ENCODE measurements around the gene SHLD3.

- TF ChIP-seq POLR2A (IDR thresholded peaks at IDR 0.05; ENCODE audit: low read depth, low read length) (no peak), TAF1 (IDR thresholded peaks at IDR 0.05; ENCODE audit: low read depth, low read length) (no peak), POLR2AphosphoS5 (IDR thresholded peaks at IDR 0.05; ENCODE audit: low read depth, low read length) (no peak)
These were observed 26.3 kb downstream of the SHLD3 start for GRCh38 chr5:65651144-65651543.

Measured in GM12891 (cell line).